H1 (cell line): ENCODE results near the gene ALDH4A1. TPM values are rescaled to one million over a fixed set of nuclear protein-coding genes. Genes with fewer than 3 reads are reported as not detected.

Experiments used
- ASH2L ChIP-seq: fragments of 200-600, 300-600 bp; sonication (generic); IDR thresholded peaks from one replicate; pipeline ENCODE4 v1.7.1; 2017; ENCODE audit warnings: low read length
- BACH1 ChIP-seq: IDR thresholded peaks from 2 replicates; pipeline ENCODE4 v1.6.1; 2012; ENCODE audit warnings: low read length, improper control_type of control experiment
- CHD1 ChIP-seq: IDR thresholded peaks from 2 replicates; pipeline ENCODE4 v1.6.1; 2012; ENCODE audit warnings: low read depth, low read length, improper control_type of control experiment
- CTBP2 ChIP-seq: IDR thresholded peaks from 2 replicates; pipeline ENCODE4 v1.7.0; 2011; ENCODE audit warnings: borderline replicate concordance, mild to moderate bottlenecking, moderate library complexity, mixed read lengths, low read length; ENCODE audit not compliant: insufficient read depth, insufficient read length
- CTCF ChIP-seq, 3 experiments: IDR thresholded peaks; 1 replicate in 2 of 3; 2 replicates in 1 of 3; pipeline versions ENCODE4 v1.5.1 to v1.6.1; 2011; ENCODE audit warnings: low read length in 3 of 3, mild to moderate bottlenecking in 3 of 3, inconsistent platforms in 2 of 3, low read depth in 1 of 3, moderate library complexity in 1 of 3; ENCODE audit not compliant: insufficient read depth in 1 of 3; ENCODE audit errors: control extremely low read depth in 1 of 3
- EP300 ChIP-seq, 2 experiments: IDR thresholded peaks; 1 replicate in 1 of 2; 2 replicates in 1 of 2; pipeline ENCODE4 v1.6.1; 2011 to 2012; ENCODE audit warnings: low read depth in 2 of 2, low read length in 2 of 2, mild to moderate bottlenecking in 2 of 2, borderline replicate concordance in 1 of 2, inconsistent platforms in 1 of 2, moderate library complexity in 1 of 2
- EZH2 ChIP-seq: fragments of 200-600 bp; sonication (generic); IDR thresholded peaks from 2 replicates; pipeline ENCODE4 v1.7.1; 2012; ENCODE audit warnings: low read depth, mild to moderate bottlenecking, moderate library complexity, low read length, inconsistent platforms; ENCODE audit not compliant: severe bottlenecking
- FOSL1 ChIP-seq: IDR thresholded peaks from 2 replicates; pipeline ENCODE4 v1.6.1; 2011; ENCODE audit warnings: mild to moderate bottlenecking, low read depth, low read length, moderate library complexity; ENCODE audit not compliant: insufficient read depth
- MAX ChIP-seq: IDR thresholded peaks from 2 replicates; pipeline ENCODE4 v1.6.1; 2012; ENCODE audit warnings: inconsistent platforms
- NRF1 ChIP-seq: IDR thresholded peaks from 2 replicates; pipeline ENCODE4 v1.6.1; 2011; ENCODE audit warnings: mild to moderate bottlenecking, low read depth, low read length, improper control_type of control experiment
- POLR2AphosphoS5 ChIP-seq: IDR thresholded peaks from 2 replicates; pipeline ENCODE4 v1.6.1; 2011; ENCODE audit warnings: low read depth, low read length
- RAD21 ChIP-seq, 2 experiments: IDR thresholded peaks in 1 of 2; conservative IDR thresholded peaks in 1 of 2; 2 replicates each; pipeline ENCODE4 v1.6.1; 2011; ENCODE audit warnings: low read depth in 2 of 2, low read length in 2 of 2, improper control_type of control experiment in 1 of 2, inconsistent platforms in 1 of 2, mild to moderate bottlenecking in 1 of 2, moderate library complexity in 1 of 2
- RFX5 ChIP-seq: IDR thresholded peaks from 2 replicates; pipeline ENCODE4 v1.6.1; 2011; ENCODE audit warnings: low read depth, low read length, improper control_type of control experiment, borderline replicate concordance
- RNF2 ChIP-seq: fragments of 200-900, 300-1000 bp; sonication (generic); IDR thresholded peaks from 2 replicates; pipeline ENCODE4 v1.7.1; 2016; ENCODE audit warnings: borderline replicate concordance, low read depth, mild to moderate bottlenecking, antibody characterized with exemption, low read length; ENCODE audit not compliant: poor library complexity, severe bottlenecking; ENCODE audit errors: missing control alignments
- SIRT6 ChIP-seq: IDR thresholded peaks from one replicate; pipeline ENCODE4 v1.7.1; 2012; ENCODE audit warnings: low read length, inconsistent platforms
- SP1 ChIP-seq: IDR thresholded peaks from 2 replicates; pipeline ENCODE4 v1.6.1; 2011; ENCODE audit warnings: low read depth, low read length
- SP2 ChIP-seq: IDR thresholded peaks from 2 replicates; pipeline ENCODE4 v1.6.1; 2012; ENCODE audit warnings: mild to moderate bottlenecking, low read length, inconsistent platforms
- SRF ChIP-seq: IDR thresholded peaks from 2 replicates; pipeline ENCODE4 v1.6.1; 2011; ENCODE audit warnings: mild to moderate bottlenecking, low read depth, low read length, moderate library complexity
- TBP ChIP-seq: IDR thresholded peaks from 2 replicates; pipeline ENCODE4 v1.6.1; 2011; ENCODE audit warnings: low read depth, low read length, improper control_type of control experiment
- TCF12 ChIP-seq: IDR thresholded peaks from 2 replicates; pipeline ENCODE4 v1.6.1; 2011; ENCODE audit warnings: low read depth, mild to moderate bottlenecking, low read length
- ZNF274 ChIP-seq: IDR thresholded peaks from 2 replicates; pipeline ENCODE4 v1.7.0; 2012; ENCODE audit warnings: low read length, borderline replicate concordance; ENCODE audit errors: extremely low read depth
- polyA plus RNA-seq, 7 experiments: library from polyadenylated mRNA; depleted of rRNA in 3 of 7; stranded (reverse) in 5 of 7; unstranded in 2 of 7; fragments of >200 nt in 5 of 7; fragments of 200-250 nt in 2 of 7; gene quantifications; 1 replicate in 5 of 7; 2 replicates in 1 of 7; 4 replicates in 1 of 7; pipeline versions ENCODE4 v1.2.1 to v1.2.3, GENCODE V29; 2011 to 2013; ENCODE audit warnings: missing spikeins in 2 of 7, mixed read lengths in 2 of 7
- total RNA-seq: library from RNA; stranded (reverse); fragmentation: NEBNext Ultra II Directional; extraction: Animal tissue kit (Norgen Biotek cat#: 25700); gene quantifications from 2 replicates; pipeline ENCODE4 v1.2.1, GENCODE V29; 2021

The ALDH4A1 gene
- total and polyA plus RNA-seq, 2 of the 8 experiments (the other 6 are each of a cell fraction or from before 2014, with no cell fraction given) = 30.3 to 35.9 TPM

GRCh38 chr1:18949686-18950400 lies 47.5 kb upstream of the ALDH4A1 start (continued):
- TF ChIP-seq POLR2AphosphoS5 (peak; percentile 51; the same call in 1 of the 2 replicates), SIRT6 (no peak), FOSL1 (no peak), CTBP2 (no peak), NRF1 (no peak), RAD21 (IDR thresholded peaks at IDR 0.05 in 1 of 2, conservative IDR thresholded peaks at IDR 0.05 in 1 of 2; ENCODE audit: low read depth in 2 of 2, low read length in 2 of 2) (peak in 1 of 2 experiments; percentile 21; a peak in 1 of 4 replicates), SP1 (peak; percentile 6; the same call in 1 of the 2 replicates), SRF (peak; percentile 61), ASH2L (peak; percentile 44), ZNF274 (no peak), TBP (no peak), CHD1 (no peak), EP300 (IDR thresholded peaks at IDR 0.05; ENCODE audit: borderline replicate concordance in 1 of 2, low read depth in 2 of 2, low read length in 2 of 2) (no peak), TCF12 (no peak), MAX (peak; percentile 50; the same call in 1 of the 2 replicates), EZH2 (no peak), BACH1 (no peak), SP2 (no peak), RFX5 (no peak; the same call in 1 of the 2 replicates), RNF2 (no peak), CTCF (IDR thresholded peaks at IDR 0.05; ENCODE audit: control extremely low read depth in 1 of 3, insufficient read depth in 1 of 3, low read depth in 1 of 3, low read length in 3 of 3) (peak; percentile 2 to 25 (median 22); a peak in 2 of 4 replicates)
